ENCODE results near the gene CDH4. TPM values are rescaled to one million over a fixed set of nuclear protein-coding genes. Genes with fewer than 3 reads are reported as not detected.

CDH4 gene
- polyA plus RNA-seq, 1 donor (not counting 4 experiments of a cell fraction or from before 2014, with no cell fraction given), result 2.2 TPM

DNA sequence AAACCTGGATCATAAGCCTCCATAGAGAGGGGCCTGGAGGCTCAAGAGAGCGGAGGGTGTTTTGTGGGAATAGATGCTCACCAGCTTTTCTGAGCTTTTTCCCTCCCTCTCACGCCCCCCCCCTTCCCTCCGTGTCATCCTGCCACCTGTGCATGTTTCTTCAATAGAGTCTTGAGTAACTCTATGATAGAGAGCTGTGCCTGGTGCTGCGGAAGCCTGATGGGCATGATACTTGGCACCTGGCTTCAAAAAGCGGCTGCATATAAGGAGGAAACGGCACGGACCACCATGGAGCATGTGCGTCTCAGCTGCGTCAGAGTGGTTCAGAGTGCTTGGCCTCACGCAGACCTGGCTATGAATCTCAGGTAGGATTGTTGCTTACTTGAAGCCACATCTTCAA is 198.9 kb downstream of the CDH4 start:
- H3K36me3 ChIP-seq (ENCODE audit: control insufficient read depth in 2 of 2, extremely low read depth in 1 of 2, insufficient read depth in 2 of 2, low read length in 2 of 2), result no peaks in the 10 kb centered on the region
- H3K9me1 ChIP-seq (ENCODE audit: control insufficient read depth, extremely low read depth, insufficient read depth, low read length), result no peaks in the 10 kb centered on the region
- no peak overlapping the region for H3K27ac ChIP-seq (ENCODE audit: control insufficient read depth, insufficient read depth, low read length)
- TF ChIP-seq, protein P1, sequence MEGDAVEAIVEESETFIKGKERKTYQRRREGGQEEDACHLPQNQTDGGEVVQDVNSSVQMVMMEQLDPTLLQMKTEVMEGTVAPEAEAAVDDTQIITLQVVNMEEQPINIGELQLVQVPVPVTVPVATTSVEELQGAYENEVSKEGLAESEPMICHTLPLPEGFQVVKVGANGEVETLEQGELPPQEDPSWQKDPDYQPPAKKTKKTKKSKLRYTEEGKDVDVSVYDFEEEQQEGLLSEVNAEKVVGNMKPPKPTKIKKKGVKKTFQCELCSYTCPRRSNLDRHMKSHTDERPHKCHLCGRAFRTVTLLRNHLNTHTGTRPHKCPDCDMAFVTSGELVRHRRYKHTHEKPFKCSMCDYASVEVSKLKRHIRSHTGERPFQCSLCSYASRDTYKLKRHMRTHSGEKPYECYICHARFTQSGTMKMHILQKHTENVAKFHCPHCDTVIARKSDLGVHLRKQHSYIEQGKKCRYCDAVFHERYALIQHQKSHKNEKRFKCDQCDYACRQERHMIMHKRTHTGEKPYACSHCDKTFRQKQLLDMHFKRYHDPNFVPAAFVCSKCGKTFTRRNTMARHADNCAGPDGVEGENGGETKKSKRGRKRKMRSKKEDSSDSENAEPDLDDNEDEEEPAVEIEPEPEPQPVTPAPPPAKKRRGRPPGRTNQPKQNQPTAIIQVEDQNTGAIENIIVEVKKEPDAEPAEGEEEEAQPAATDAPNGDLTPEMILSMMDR (optimal IDR thresholded peaks at IDR 0.05 in 1 of 3, IDR thresholded peaks at IDR 0.05 in 1 of 3, conservative IDR thresholded peaks at IDR 0.05 in 1 of 3; ENCODE audit: extremely low read depth in 1 of 3, insufficient read depth in 2 of 3, low read length in 3 of 3), result no peak
- TF ChIP-seq EZH2 (IDR thresholded peaks at IDR 0.05; ENCODE audit: low read length), result no peak
- H3K9me3 ChIP-seq (ENCODE audit: control insufficient read depth, low read depth, low read length), result no peaks in the 10 kb centered on the region
- H3K4me1 ChIP-seq (ENCODE audit: control insufficient read depth, extremely low read depth, insufficient read depth, low read length), result no peaks in the 10 kb centered on the region
- H3K9ac ChIP-seq (ENCODE audit: control insufficient read depth, extremely low read depth, insufficient read depth, low read length), result no peak overlapping the region
- FAIRE-seq, result no peak
- dilution Hi-C loops (cut with MboI; ENCODE audit: extremely low pct_ligation_motif_present, low sequenced_read_pairs), result no loop called here
- DNase-seq (ENCODE audit: low read depth, low spot score), result no peak
- H3K79me2 ChIP-seq (ENCODE audit: control insufficient read depth, insufficient read depth, low read length), result no peaks in the 10 kb centered on the region
- H4K20me1 ChIP-seq (ENCODE audit: control insufficient read depth, extremely low read depth, insufficient read depth, low read length), result peaks cover 5% of the 10 kb centered on the region
- H3K27me3 ChIP-seq (ENCODE audit: control insufficient read depth, extremely low read depth, insufficient read depth, low read length), result no peaks in the 10 kb centered on the region
- H2AFZ ChIP-seq (ENCODE audit: control insufficient read depth, low read length), result no peak overlapping the region
- no peak overlapping the region for H3K4me2 ChIP-seq (ENCODE audit: control insufficient read depth, extremely low read depth, insufficient read depth, low read depth, low read length)
- no peak overlapping the region for H3K4me3 ChIP-seq (ENCODE audit: control insufficient read depth in 2 of 3, extremely low read depth in 1 of 3, insufficient read depth in 2 of 3, low read depth in 1 of 3, low read length in 3 of 3)

DNA sequence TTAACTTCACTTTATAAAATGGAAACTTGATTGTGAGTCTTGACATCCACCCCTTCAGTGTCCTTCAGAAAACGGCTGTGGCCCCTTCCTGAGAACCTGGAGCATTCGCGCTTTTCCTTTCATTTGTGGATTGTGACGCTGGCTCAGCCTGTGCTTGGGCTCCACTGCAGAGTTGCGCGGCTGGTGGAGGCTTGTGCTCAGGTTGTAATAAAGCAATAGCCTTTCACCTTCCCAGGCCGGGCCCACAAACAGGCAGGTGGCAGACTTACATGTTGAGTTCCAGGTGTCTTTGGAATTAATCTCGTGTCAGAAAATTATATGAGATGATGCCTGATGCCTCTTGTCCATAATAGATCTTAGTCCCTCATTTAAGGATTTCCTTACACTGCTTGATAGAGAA is 199.9 kb downstream of the CDH4 start:
- dilution Hi-C loops (cut with MboI; ENCODE audit: extremely low pct_ligation_motif_present, low sequenced_read_pairs), result no loop called here
- Histone ChIP-seq H3K79me2 (ENCODE audit: control insufficient read depth, insufficient read depth, low read length) (no peaks in the 10 kb centered on the region), H3K4me2 (ENCODE audit: control insufficient read depth, extremely low read depth, insufficient read depth, low read depth, low read length) (no peak overlapping the region), H3K4me1 (ENCODE audit: control insufficient read depth, extremely low read depth, insufficient read depth, low read length) (no peaks in the 10 kb centered on the region), H3K9me3 (ENCODE audit: control insufficient read depth, low read depth, low read length) (no peaks in the 10 kb centered on the region), H3K9ac (ENCODE audit: control insufficient read depth, extremely low read depth, insufficient read depth, low read length) (no peak overlapping the region), H3K27ac (ENCODE audit: control insufficient read depth, insufficient read depth, low read length) (no peak overlapping the region), H3K9me1 (ENCODE audit: control insufficient read depth, extremely low read depth, insufficient read depth, low read length) (no peaks in the 10 kb centered on the region), H2AFZ (ENCODE audit: control insufficient read depth, low read length) (no peak overlapping the region), H3K4me3 (ENCODE audit: control insufficient read depth in 2 of 3, extremely low read depth in 1 of 3, insufficient read depth in 2 of 3, low read depth in 1 of 3, low read length in 3 of 3) (no peak overlapping the region), H3K36me3 (ENCODE audit: control insufficient read depth in 2 of 2, extremely low read depth in 1 of 2, insufficient read depth in 2 of 2, low read length in 2 of 2) (no peaks in the 10 kb centered on the region), H4K20me1 (ENCODE audit: control insufficient read depth, extremely low read depth, insufficient read depth, low read length) (peaks cover 5% of the 10 kb centered on the region), H3K27me3 (ENCODE audit: control insufficient read depth, extremely low read depth, insufficient read depth, low read length) (no peaks in the 10 kb centered on the region)
- FAIRE-seq, result no peak
- DNase-seq (ENCODE audit: low read depth, low spot score), result no peak
- no peak for TF ChIP-seq EZH2 (IDR thresholded peaks at IDR 0.05; ENCODE audit: low read length)
- TF ChIP-seq, protein P1 (optimal IDR thresholded peaks at IDR 0.05 in 1 of 3, IDR thresholded peaks at IDR 0.05 in 1 of 3, conservative IDR thresholded peaks at IDR 0.05 in 1 of 3; ENCODE audit: extremely low read depth in 1 of 3, insufficient read depth in 2 of 3, low read length in 3 of 3), result no peak

All from keratinocyte (primary cell).